Raji (cell line): ENCODE measurements around the gene STK4.
A peak's percentile ranks its signal among the peaks of the same experiment; 100 is the strongest.

Experiments used
- POLR2A ChIP-seq: IDR thresholded peaks from 2 replicates; pipeline ENCODE4 v1.6.1; 2011; ENCODE audit warnings: low read depth, low read length, control low read depth; ENCODE audit not compliant: insufficient read depth

Gene STK4

DNA sequence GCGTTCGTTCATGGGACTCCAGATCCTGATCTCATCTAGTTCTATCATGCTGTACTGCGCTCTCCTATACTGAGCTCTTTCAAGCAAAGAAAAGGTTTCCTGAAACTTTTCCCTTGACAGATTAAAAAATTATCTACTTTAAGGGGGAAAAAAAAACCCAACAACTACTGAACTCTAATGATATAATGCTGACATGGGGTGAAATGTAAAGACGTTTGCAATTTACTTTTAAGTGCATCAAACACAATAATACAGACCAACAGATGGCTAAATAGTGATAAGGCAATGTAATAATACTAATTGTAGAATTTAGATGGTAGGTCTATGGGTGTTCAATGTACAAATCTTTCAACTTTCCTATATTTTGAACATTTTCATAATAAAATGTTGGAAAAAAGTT, 22.5 kb upstream of the STK4 start:
- TF ChIP-seq POLR2A: no peak

DNA sequence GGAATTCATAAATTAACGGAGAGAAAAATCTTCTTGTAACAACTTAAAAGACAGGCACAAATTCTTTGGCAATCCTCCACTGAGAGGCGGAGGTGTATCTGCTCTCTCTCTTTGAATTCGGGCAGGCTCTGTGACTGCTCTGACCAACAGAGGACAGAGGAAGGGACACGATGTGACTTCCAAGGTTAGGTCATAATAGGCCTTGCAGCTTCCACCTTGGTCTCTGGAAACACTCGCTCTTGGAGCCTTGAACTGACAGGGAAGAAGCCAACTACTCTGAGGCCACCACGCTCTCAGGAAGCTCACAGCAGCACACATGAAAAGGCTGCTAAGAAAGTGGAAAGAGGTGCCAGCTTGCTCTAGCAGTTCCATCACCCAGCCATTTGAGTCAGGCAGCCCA, 21.1 kb upstream of the STK4 start:
- no peak for TF ChIP-seq POLR2A

DNA sequence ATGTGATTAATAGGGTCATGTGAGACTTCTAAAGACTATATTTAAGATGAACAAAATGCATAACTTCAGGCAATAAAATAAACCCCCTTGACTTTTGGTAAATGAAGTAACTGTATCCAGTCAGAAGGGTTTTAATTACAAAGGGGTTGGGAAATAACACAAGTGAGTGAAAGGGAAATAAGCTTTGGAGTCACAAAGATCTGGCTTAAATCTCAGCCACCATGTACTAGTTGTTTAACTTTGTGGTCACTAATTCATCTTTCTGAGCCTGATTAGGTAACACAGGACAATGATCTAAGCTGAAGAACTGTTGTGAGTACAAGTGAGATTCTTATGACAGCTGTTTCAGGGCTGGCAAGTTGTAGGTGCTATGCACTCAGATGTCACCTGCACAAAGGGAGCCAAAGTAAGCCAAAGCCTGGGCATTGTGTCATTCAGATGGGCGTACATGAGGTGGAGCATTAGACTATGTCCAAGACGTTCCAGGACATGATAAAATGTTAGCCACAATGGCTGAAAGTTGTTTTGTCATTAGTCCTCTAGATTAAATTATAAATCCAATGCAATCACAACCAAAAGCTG, 19.9 kb upstream of the STK4 start:
- no peak for TF ChIP-seq POLR2A

DNA sequence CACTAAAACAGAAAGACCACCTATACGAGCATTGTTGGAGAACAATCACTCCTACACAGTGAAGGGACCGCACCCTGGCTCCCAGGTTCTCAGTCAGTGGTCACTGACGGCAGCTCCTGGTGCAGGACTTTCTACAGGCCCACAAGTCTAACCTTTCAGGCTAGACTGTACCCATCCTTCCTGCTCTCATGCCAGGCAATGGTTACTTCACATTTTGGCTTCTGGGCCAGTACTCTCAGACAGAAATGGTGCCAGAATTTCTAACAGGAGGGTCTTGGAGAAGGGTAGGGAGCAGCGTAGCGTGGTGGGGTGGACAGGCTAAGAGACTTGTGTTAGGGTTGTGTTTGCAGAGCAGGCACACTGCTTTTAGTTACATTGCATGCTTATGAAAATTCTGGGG, 18.2 kb upstream of the STK4 start:
- no peak for TF ChIP-seq POLR2A

DNA sequence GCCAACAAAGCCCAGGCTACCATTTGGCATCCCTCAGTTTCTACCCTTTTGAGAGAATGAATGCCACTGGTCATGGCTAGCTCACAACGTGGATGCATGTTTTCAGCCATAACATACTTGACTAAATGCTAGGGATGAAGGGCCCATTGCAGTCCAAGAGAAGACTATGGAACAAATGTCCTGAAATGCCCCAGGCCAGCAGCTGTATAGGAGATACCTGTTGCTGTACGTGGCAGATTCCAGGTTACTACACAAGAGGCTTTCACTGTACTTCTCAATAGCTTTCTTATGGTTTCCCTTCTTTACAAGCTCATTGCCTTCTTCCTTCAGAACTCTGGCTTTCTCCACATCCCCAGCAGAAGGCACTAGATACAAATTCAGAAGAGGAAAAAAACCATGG, 17.8 kb upstream of the STK4 start:
- no peak for TF ChIP-seq POLR2A

DNA sequence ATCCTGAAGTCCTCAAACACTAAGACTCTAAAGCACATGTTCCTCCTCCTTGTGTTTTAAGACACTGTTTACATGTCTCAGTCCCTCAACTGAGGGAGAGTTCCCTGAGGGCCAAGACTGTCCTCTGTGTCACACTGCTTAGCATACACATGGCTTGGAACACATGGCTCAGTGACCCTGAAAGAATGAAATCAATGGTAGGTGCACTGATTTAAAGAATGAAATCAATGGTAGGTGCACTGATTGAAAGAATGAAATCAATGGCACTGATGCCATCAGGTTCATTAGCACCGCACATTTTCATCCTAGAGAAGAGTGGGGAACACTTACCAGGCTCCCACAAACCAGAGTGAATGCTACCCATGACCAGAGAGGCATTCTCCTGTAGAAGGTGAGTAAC, 15.9 kb upstream of the STK4 start:
- no peak for TF ChIP-seq POLR2A

DNA sequence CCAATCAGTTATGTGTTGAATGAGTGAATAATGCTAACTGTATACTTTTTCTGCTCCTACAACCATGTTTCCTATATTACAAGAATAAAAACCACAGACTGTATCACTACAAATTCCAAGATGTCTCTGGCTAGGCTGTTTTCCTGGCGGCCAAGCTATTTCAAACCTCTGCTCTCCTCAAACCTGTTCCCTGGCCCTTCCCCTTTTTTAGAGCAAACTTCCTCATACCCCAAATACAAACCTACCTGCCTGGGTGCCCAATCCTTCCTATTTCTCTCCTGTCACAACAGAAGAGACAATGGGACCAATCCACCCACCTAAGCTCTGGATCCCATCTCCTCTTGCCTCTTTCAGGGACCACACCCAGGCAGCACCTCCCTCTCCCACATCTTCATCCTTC, 13.6 kb upstream of the STK4 start:
- no peak for TF ChIP-seq POLR2A

DNA sequence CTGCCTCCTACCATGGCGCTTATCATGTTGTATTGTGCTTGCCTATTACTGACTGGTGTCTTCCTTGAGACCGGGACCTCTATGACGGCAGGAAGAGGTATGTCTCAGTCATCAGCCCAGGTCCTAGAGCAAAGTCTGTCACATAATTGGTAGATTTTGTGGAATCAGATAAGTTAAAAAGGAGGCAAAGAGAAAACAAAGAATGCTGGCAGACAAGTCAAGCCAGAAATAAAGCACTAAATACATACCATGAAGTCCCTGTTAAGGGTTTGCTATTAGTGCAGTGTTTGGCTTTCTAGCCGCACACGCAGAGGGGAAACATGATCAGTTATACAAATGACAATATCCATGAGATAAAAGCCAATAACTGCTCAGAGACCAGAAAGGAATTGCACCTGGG, 12.1 kb upstream of the STK4 start:
- TF ChIP-seq POLR2A: no peak

DNA sequence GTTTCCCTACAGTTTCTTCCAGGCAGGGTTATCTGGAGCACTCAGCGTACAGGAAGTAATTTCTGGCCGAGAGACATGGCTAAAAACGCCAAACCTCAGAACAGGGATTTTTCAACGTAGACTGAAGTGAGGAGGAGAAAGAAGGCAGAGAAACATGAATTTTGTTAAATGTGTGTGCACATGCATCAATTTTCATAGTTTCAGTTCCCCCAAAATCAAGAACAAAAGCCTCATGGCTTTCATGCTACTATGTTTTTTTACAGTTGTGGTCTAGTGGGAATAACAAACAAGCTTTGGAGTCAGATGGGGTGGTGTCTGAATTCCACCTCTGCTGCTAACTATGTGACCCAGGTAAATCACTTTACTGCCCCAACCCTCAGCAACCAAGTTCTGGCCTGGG, 11.0 kb upstream of the STK4 start:
- no peak for TF ChIP-seq POLR2A

DNA sequence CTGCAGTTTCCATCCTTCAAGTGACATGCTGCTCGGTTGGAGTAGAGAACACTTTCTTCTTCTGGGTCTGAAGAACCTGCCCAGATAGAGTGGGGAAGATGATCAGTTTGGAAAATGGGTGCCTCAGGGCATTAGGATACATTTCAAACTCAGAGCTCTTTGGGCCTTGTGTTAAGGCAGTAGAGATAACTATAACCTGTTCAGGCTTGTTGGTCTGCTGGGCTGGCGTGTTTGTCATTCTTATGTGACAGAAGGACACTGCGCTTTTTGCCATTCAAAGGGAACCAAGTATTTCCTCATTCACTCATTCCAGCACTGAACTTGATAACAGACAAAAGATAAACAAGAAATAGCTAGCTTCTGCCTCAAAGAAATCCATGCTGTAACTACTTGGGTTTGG, 9.9 kb upstream of the STK4 start:
- no peak for TF ChIP-seq POLR2A

DNA sequence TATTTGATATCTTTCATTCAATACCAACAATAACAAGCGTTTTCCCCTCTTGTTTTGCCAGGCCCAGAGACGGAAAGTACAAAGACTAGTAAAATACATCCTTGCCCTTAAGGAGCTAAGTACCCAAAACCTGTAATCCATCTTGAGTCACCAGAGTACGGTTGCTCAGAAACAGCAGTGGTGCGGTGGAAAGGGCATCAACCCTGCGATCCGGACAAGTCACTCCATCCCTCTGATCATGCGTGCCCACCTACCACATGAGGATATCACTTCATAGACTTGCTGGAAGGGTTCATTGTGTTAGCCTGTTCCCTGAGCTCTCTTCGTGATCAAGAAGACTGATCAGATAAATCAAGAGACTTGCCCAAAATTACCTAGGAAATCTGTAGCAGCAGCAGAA, 8.0 kb upstream of the STK4 start:
- TF ChIP-seq POLR2A: no peak

DNA sequence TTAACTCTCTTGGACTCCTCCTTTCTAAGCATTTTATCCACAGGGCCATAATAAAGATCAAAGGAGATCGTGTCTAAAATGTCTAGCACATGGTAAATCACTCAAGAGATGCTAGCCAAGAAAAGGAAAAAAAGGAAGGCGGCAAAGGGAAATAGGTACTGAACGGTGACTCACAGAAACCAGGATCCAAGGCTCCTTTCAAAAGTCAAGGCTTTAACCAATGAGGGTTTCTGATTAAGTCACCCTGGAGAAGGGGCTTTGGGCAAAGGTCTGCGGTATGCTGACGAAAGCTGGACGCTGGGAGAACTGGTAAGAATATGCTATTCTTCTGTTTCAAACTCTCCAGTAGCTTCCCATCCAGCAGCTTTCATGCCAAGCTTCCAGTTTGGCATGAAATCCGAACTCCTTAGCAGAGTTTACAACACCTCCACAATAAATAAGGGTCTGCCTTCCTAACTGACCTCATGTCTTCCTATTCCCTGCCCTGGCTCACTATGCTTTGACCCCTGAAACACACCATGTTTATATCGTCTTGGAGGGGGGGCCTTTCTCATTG, 7.2 kb upstream of the STK4 start:
- no peak for TF ChIP-seq POLR2A

DNA sequence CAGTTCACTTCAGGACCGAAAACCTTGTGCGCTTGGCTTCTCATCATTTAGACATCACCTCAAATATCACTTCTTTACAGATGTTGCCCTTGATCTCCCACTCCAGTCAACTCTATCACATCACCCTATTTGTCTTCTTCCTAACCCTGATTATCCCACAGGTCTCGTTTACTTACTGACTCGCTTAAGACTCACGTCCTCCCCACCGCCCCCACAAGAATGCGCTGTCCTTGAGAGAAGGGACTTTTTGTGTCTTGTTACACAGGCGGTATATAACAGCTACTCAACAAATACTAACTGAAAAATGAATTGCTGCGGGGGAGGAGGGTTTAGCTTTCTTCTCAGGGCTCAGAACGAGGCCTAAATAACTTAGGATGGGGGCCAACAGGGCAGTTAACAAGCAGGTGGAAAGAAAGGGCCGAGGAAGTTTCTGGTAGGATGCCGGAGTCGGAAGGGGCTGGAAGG, 6.6 kb upstream of the STK4 start:
- TF ChIP-seq POLR2A: no peak

DNA sequence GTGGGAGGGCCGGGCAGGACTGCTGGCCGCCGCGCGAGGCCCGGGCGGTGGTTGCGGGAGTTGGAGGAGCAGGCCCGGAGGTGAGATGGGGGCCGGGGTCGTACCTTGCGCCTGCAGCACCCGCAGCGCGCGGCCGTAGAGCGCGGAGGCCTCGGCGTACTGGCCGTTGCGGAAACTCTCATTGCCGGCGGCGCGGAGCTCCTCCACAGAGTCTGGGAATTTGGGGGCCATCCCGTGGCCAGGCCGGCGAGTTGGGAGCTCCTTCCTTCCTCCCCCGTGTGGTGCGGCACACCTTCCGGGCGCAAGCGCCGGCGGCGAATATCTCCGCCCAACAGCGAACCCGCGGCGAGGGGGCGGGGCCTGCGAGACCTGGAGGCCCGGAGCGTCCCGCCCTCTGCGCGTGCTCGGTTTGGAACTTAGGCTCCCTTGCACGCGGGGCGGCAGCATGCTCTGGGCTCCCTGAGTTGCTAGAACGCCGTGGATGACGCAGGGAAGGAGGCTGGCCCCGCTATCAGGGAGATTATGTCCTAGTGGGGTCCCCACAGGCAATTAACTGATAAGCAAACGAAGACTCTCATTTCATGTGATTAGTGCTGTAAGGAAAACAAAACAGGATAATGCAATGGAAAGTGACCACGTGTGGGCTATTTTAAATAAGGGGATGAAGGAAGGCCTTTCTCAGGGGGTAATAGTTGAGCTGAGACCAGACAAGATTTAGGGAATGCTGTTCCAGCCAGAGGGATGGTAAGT, 6.0 kb upstream of the STK4 start, which contains the start of gene TOMM34:
Gene TOMM34, minus strand, starts transcription at position 295 of the 750 bp plus-strand sequence. Its CDS starts 64 bp downstream, at position 231.
- peak; percentile 90 for TF ChIP-seq POLR2A

DNA sequence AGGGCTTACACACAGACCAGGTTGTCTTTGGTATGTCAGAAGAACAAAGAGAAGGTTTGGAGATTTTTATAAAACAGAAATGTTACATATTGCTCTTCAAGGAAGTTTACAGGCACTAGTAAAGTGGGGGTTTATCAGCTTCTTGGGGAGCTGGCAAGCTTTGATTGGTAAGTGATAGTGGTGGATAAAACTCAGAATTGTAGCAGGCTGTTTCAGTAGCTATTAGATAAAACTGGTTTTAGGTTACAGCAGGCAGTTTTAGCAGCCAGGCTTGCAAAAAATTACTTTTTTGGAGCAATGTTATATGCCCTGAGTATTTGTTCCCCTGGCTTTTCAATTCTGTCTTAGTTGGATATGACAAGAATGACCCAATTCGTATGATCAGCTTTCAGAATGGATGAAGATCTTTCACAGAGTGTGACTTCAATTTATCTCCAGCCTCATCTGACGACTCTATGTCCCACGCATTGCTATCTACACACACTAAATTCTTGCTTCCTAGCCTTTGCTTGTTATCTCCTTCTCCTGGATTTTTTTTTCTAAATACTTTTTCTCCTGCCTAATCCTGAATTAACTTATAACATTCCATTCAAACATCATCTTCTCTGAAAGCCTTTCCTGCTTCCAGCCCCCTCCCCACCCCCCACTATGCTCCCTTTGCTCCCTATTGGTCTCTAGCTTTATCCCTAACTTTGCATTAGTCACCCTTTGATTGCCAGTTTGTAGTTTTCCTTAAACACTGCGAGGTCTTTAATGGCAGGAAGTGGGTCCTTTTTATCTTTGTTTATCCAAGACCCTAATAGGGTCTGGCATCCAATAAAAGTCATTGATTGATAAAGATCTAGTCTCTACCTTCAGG, 5.1 kb upstream of the STK4 start:
- no peak for TF ChIP-seq POLR2A
